Tibial nerve (tissue), 4 donors: ENCODE results near the gene AMZ2.

Experiments used
- CTCF ChIP-seq, 5 experiments: fragments of 200-600 bp in 3 of 5; fragments of 450-650 bp in 2 of 5; sonication (generic) in 3 of 5; IDR thresholded peaks; one replicate each; pipeline ENCODE4 v1.5.1; 2016 to 2019; ENCODE audit warnings: antibody characterized with exemption in 5 of 5, mild to moderate bottlenecking in 3 of 5, moderate library complexity in 2 of 5
- EP300 ChIP-seq, 2 donors: sonication (generic); formaldehyde crosslinking; IDR thresholded peaks; one replicate each; pipeline ENCODE4 v1.6.1; 2017; ENCODE audit warnings: antibody characterized with exemption in 2 of 2, mild to moderate bottlenecking in 1 of 2
- POLR2A ChIP-seq, 2 donors: fragments of 450-650 bp; IDR thresholded peaks; one replicate each; pipeline ENCODE4 v1.6.1; 2017; ENCODE audit warnings: antibody characterized with exemption in 2 of 2, mild to moderate bottlenecking in 2 of 2, moderate library complexity in 2 of 2

- TF ChIP-seq CTCF (IDR thresholded peaks at IDR 0.05) (no peak), POLR2A (IDR thresholded peaks at IDR 0.05) (no peak), EP300 (IDR thresholded peaks at IDR 0.05) (no peak)
Observed at GRCh38 chr17:68277807-68278206, 30.0 kb downstream of the AMZ2 start.
